Activated CD4-positive, alpha-beta T cell treated with anti-CD3 and anti-CD28 coated beads for 48 hours (primary cell): Measurements from ENCODE around the gene CRCP.
A peak's percentile ranks its signal among the peaks of the same experiment; 100 is the strongest.
"Not testable (repeated sequence)": the region's sequence is repeated elsewhere in the genome, so short reads cannot be mapped to it uniquely, and the experiment has no call there.

Experiments
- DNase-seq: peaks from one replicate; pipeline ENCODE4 v3.0.0-alpha.2; 2020

CRCP gene

GRCh38 chr7:66162622-66163021 is 48.0 kb downstream of the CRCP start:
- no peak for DNase-seq

- DNase-seq, result no peak
Observed at GRCh38 chr7:66163186-66163610, 48.6 kb downstream of the CRCP start.

DNA sequence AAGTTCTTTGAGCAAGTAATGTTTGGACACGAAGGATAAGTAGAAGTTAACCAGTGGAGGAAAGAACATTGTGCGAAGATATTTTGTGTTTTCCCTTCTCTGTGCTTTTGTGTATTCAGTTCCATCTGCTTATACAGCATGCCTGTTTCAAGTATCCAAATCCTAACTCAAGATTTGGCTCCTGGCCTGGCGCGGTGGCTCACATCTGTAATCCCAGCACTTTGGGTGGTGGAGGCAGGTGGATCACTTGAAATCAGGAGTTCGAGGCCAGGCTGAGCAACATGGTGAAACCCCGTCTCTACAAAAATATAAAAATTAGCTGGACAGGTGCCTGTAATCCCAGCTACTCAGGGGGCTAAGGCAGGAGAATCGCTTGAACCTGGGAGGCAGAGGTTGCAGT is 49.7 kb downstream of the CRCP start:
- no peak for DNase-seq

DNA sequence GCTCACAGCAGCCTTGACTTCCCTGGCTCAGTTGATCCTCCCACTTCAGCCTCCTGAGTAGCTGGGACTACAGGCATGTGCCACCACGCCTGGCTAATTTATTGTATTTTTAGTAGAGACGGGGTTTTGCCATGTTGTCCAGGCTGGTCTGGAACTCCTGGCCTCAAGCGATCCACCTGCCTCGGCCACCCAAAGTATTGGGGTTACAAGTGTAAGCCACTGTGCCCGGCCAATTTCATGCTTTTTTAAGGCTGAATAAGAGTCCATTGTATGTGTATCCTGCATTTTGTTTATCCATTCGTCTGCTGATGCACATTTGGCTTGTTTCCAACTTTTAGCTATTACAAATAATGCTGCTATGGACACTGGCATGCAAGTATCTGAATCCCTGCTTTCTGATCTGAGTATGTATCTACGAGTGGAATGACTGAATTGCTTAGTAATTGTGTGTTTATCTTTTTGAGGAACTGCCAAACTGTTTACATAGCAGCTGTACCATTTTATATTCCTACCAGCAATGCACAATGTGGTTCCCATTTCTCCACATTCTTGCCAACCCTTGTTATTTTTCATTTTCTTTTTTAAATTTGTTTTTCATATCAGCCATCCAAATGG is 53.2 kb downstream of the CRCP start:
- DNase-seq, result no peak

GRCh38 chr7:66169616-66170015 is 55.0 kb downstream of the CRCP start:
- DNase-seq, result no peak

DNA sequence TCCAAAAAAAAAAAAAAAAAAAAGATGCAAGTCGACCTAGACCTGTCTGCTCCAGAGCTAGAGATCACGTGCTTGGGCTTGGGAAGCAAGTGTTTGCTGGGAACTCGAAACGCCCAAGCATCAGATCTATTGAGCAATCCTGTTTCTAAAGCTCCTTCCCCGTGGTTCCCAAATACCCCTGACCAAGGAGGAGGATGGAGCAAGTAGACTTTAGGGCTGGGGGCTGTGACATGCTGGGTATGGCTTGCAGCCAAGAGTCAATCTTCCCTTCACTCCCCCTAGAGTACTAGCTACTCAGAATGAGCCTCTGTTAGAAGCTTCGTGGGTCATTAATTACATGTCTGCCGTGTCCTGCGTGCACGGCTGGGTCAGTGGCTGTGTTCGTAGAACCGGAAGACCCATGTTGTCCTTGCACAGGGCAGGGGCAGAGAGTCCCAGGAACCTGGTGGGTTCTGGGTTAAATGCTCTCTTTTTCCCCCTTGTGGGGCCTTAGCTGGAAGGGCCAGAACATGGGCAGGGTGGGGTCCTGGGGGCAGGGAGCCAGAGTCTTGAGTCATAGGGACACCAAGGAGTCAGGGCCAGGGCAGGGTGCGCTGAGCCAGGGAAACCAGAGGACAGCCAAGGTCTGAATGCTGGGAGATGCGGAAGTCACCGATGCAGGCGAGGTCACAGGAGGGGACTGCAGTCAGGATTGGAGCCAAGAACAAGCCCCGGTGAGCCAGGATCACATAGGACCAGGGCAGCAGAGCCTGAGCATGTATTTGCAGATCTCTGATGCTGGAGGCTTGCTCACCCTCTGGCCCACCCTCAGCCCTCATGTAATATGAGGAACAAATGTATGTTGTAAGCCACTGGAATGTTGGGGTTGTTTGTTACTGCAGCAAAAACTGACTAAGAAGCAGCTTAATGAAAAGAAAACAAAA is 55.9 kb downstream of the CRCP start:
- no peak for DNase-seq

GRCh38 chr7:66172536-66173401 is 58.1 kb downstream of the CRCP start:
- peak; percentile 16 for DNase-seq

DNA sequence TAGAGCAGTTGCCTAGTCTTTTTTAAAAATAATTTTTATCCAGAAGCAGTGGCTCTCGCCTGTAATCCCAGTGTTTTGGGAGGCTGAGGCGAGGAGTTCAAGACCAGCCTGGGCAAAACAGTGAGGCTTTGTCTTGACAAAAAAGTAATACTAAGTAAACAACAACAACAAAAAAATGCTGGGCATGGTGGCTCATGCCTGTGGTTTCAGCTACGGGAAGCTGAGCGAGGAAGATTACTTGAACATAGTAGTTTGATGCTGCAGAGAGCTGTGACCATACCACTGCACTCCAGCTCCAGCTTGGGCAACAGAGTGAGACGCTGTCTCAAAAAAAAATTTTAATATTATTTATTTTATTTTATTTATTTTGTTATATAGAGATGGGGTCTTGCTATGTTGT is 59.2 kb downstream of the CRCP start:
- DNase-seq, result no peak

GRCh38 chr7:66175006-66175405 is 60.4 kb downstream of the CRCP start:
- DNase-seq, result not testable (repeated sequence)

DNA sequence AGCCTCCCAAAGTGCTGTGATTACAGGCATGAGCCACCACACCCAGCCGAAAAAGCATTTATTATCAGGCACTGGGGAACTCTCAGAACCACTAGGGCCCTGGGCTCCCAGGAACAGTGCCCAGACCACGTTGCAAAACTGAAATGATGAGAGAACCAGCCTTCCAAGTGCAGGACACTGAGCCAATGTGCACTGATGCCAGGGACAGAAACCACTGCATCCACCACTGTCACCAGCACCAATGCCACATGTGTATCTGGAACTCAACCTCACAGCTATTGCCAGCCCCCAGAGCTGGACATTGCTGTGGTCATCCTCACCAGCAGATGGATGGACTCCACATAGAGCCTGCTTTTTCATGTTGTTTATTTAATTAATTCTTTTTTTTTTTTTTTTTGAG is 62.3 kb downstream of the CRCP start:
- no peak for DNase-seq

- no peak for DNase-seq
Observed at GRCh38 chr7:66178258-66178657, 63.6 kb downstream of the CRCP start.

DNA sequence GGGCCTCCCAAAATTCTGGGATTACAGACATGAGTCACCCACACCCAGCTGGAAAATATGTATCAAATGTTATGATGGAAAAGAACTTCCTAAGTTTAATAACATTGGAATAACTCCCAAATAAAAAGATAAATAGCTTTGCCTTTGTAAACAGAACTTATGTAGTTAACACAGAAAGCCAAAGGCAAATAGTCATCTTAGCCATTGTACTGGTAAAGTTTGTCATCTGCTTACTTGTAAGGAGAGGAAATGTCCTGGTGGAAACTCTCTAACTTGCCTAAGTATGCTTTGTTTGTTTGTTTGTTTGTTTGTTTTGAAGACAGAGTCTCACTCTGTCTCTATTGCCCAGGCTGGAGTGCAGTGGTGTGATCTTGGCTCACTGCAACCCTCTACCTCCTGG is 66.7 kb downstream of the CRCP start:
- no peak for DNase-seq

- DNase-seq, result no peak
Observed at GRCh38 chr7:66181845-66182244, 67.2 kb downstream of the CRCP start.

GRCh38 chr7:66182920-66183319 is 68.3 kb downstream of the CRCP start:
- DNase-seq, result no peak

GRCh38 chr7:66183700-66184099 is 69.1 kb downstream of the CRCP start:
- no peak for DNase-seq

- DNase-seq, result no peak
Observed at GRCh38 chr7:66185680-66186187, 71.1 kb downstream of the CRCP start.

DNA sequence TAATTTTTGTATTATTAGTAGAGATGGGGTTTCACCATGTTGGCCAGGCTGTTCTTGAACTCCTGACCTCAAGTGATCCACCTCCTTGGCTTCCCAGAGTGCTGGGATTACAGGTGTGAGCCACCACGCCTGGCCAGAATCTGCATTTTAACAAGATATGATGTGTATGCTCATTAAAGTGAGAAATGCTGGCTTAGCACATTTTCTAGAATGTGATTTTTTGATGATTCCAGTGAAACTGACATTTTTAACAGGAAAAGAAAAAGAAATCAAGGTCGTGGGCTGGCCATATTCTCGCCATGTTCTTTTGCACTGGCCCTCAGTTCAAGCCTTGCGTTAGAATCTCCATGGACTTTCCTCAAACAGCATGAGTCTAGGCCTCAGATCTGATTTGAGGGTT is 72.3 kb downstream of the CRCP start:
- DNase-seq, result no peak

- no peak for DNase-seq
Observed at GRCh38 chr7:66187905-66188304, 73.3 kb downstream of the CRCP start.

- no peak for DNase-seq
Observed at GRCh38 chr7:66188645-66189044, 74.0 kb downstream of the CRCP start.

DNA sequence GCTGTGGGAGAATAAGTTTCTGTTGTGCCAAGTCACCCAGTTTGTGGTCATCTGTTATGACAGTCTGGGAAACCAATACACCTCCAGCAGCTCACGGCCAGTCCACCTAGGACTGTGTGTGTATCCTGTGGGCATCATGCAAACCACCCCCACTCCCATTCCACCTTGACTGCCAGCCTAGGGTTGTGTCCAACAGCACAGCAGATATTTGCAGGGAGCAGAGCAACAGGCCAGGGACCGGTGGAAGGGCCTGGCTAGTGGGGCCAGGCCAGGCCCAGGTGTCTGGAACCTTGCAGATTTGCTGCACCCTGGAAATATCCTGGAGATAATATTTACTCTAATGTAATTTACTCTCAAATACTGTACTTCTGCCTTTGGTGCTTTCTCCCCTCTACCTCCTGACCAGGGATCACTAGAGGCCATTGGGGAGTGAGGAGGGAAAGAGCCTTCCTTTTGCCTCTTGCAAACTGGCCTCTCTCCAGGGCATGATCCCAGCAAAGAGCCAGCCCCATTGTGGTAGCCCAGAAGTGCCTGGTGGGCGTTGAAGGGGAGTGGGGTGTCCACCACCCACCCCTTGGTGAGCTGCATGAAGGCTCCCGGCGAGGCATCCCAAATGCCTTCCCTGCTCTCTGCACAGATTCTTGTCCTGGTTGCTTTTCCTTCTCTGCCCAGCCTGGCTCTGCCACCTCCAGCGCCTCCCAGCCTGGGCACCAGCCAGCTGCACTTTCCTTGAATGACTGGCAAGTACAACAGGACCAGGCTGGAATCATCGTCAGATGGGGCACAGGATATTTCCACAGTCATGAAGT is 75.3 kb downstream of the CRCP start:
- DNase-seq, result no peak

- DNase-seq, result no peak
Observed at GRCh38 chr7:66190504-66190857, 75.8 kb downstream of the CRCP start.

DNA sequence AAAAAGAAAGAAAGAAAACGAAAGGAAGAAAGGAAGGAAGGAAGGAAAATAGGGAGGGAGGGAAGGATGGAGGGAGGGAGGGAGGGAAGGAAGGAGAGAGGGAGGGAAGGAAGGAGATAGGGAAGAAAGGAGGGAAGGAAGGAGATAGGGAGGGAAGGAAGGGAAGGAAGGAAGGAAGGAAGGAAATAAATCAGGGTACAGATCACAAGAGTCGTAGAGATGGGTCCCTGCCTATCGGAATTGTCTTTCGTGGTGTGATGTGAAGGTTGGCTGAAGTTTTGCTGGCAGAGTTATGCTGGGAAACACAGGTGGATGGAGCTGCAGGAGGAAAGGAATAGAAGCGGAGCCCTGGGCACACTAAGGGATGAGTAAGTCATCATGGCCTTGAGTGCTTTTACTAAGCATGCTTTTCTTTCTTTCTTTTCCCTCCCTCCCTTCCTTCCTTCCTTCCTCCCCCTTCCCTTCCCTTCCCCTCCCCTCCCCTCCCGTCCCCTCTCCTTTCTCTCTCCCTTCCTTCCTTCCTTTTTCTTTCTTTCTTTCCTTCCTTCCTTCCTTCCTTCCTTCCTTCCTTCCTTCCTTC is 78.6 kb downstream of the CRCP start:
- no peak for DNase-seq
